Neutrophil (primary cell): ENCODE measurements around the gene PRDM10.

Experiments
- H3K27ac ChIP-seq: fragments of 200-600 bp; sonication (generic); 2 replicates; pipeline ENCODE4 v1.5.1; 2016; ENCODE audit warnings: mild to moderate bottlenecking, moderate library complexity
- H3K27me3 ChIP-seq: fragments of 200-600 bp; sonication (generic); 2 replicates; pipeline ENCODE4 v1.6.0; 2016; ENCODE audit warnings: mild to moderate bottlenecking
- H3K36me3 ChIP-seq: fragments of 200-600 bp; sonication (generic); 2 replicates; pipeline ENCODE4 v1.5.1; 2017
- H3K4me1 ChIP-seq, 2 experiments: fragments of 200-600 bp in 1 of 2; sonication (generic) in 1 of 2; 1 replicate in 1 of 2; 2 replicates in 1 of 2; pipeline versions ENCODE4 v1.5.1 to v1.6.1; 2013 to 2016; ENCODE audit warnings: low read depth in 1 of 2, low read length in 1 of 2, mild to moderate bottlenecking in 1 of 2, moderate library complexity in 1 of 2; ENCODE audit not compliant: control insufficient read depth in 1 of 2, insufficient read depth in 1 of 2
- H3K4me3 ChIP-seq, 2 experiments: fragments of 200-600 bp in 1 of 2; sonication (generic) in 1 of 2; 1 replicate in 1 of 2; 2 replicates in 1 of 2; pipeline ENCODE4 v1.5.1; 2013 to 2016; ENCODE audit warnings: low read depth in 1 of 2, low read length in 1 of 2, mild to moderate bottlenecking in 1 of 2, moderate library complexity in 1 of 2
- H3K9me3 ChIP-seq: fragments of 200-600 bp; sonication (generic); 2 replicates; pipeline ENCODE4 v1.5.1; 2016
- CTCF ChIP-seq: fragments of 200-600 bp; sonication (generic); IDR thresholded peaks from 2 replicates; pipeline ENCODE4 v1.5.1; 2016; ENCODE audit warnings: antibody characterized with exemption

The PRDM10 gene

GRCh38 chr11:129969920-129970319 lies 32.7 kb downstream of the PRDM10 start:
- Histone ChIP-seq H3K4me1 (peaks cover 41 to 47% of the 10 kb centered on the region in 2 experiments), H3K36me3 (no peaks in the 10 kb centered on the region), H3K4me3 (no peak overlapping the region), H3K27ac (peak overlapping the region; percentile 62), H3K27me3 (no peaks in the 10 kb centered on the region), H3K9me3 (no peaks in the 10 kb centered on the region)
- no peak for TF ChIP-seq CTCF

- TF ChIP-seq CTCF: no peak
Measured at GRCh38 chr11:129968591-129969419, 33.8 kb downstream of the PRDM10 start.

GRCh38 chr11:129967996-129968395 lies 34.6 kb downstream of the PRDM10 start:
- H3K9me3 ChIP-seq: no peaks in the 10 kb centered on the region
- no peaks in the 10 kb centered on the region for H3K27me3 ChIP-seq
- TF ChIP-seq CTCF: no peak
- no peaks in the 10 kb centered on the region for H3K36me3 ChIP-seq
- H3K4me3 ChIP-seq: no peak overlapping the region
- H3K27ac ChIP-seq: no peak overlapping the region
- H3K4me1 ChIP-seq: peaks cover 32 to 38% of the 10 kb centered on the region in 2 experiments

More at GRCh38 chr11:129968591-129969419, 33.8 kb downstream of the PRDM10 start:
- Histone ChIP-seq H3K9me3 (no peaks in the 10 kb centered on the region), H3K36me3 (no peaks in the 10 kb centered on the region), H3K27me3 (no peaks in the 10 kb centered on the region), H3K27ac (peak overlapping the region; percentile 54), H3K4me1 (peaks cover 35 to 41% of the 10 kb centered on the region in 2 experiments), H3K4me3 (no peak overlapping the region)

GRCh38 chr11:129965248-129965647 lies 37.4 kb downstream of the PRDM10 start:
- H3K27me3 ChIP-seq: no peaks in the 10 kb centered on the region
- no peak for TF ChIP-seq CTCF
- H3K4me3 ChIP-seq: no peak overlapping the region
- peaks cover 5% of the 10 kb centered on the region for H3K36me3 ChIP-seq
- H3K4me1 ChIP-seq: peaks cover 25 to 28% of the 10 kb centered on the region in 2 experiments
- H3K27ac ChIP-seq: no peak overlapping the region
- H3K9me3 ChIP-seq: no peaks in the 10 kb centered on the region

GRCh38 chr11:129960216-129961214 lies 42.1 kb downstream of the PRDM10 start:
- H3K27ac ChIP-seq: no peak overlapping the region
- no peak overlapping the region for H3K4me3 ChIP-seq
- H3K36me3 ChIP-seq: peaks cover 32% of the 10 kb centered on the region
- H3K4me1 ChIP-seq: no peaks in the 10 kb centered on the region
- H3K27me3 ChIP-seq: no peaks in the 10 kb centered on the region
- no peak for TF ChIP-seq CTCF
- H3K9me3 ChIP-seq: no peaks in the 10 kb centered on the region
